ENCODE data around the gene PEAR1. TPM values are rescaled to one million over a fixed set of nuclear protein-coding genes. Genes with fewer than 3 reads are reported as not detected.
A peak's percentile ranks its signal among the peaks of the same experiment; 100 is the strongest.

The PEAR1 gene
- total RNA-seq, 1 experiment from 2014 or later: 11.9 TPM

- H3K9ac ChIP-seq (ENCODE audit: low read length): no peak overlapping the region
- ChIA-PET POLR2A (ENCODE audit: unreplicated experiment) (no interaction called here), CTCF (interaction anchor here (0.7 kb wide), 1 partner anchor 37 kb away, joined by 3 read pairs; no protein-coding TSS in a partner anchor)
- no peaks in the 10 kb centered on the region for H3K9me3 ChIP-seq (ENCODE audit: low read length)
- no peak overlapping the region for H2AFZ ChIP-seq (ENCODE audit: low read length)
- no peak overlapping the region for H3K27ac ChIP-seq (ENCODE audit: low read length)
- no peaks in the 10 kb centered on the region for H4K20me1 ChIP-seq (ENCODE audit: low read length)
- 0 out of 2 replicates have a peak, but pooled peaks cover 5% of the 10 kb centered on the region for H3K4me1 ChIP-seq (ENCODE audit: insufficient read depth, low read length)
- TF ChIP-seq EZH2phosphoT487 (IDR thresholded peaks at IDR 0.05; ENCODE audit: borderline replicate concordance, low read length) (no peak), CTCF (conservative IDR thresholded peaks at IDR 0.05; ENCODE audit: low read depth, low read length) (no peak), EZH2 (IDR thresholded peaks at IDR 0.05; ENCODE audit: low read length, unreplicated experiment) (no peak)
- no peaks in the 10 kb centered on the region for H3K79me2 ChIP-seq (ENCODE audit: low read length)
- DNase-seq: no peak
- no peak for ATAC-seq
- H3F3A ChIP-seq (ENCODE audit: low read length, unreplicated experiment): no peaks in the 10 kb centered on the region
- BruUV-seq (replicated peaks): no TSS peak
- no peak overlapping the region for H3K4me3 ChIP-seq (ENCODE audit: low read length)
- no peaks in the 10 kb centered on the region for H3K9me2 ChIP-seq (replicated peaks; ENCODE audit: low read length)
- no peak overlapping the region for H3K4me2 ChIP-seq (ENCODE audit: low read length)
- intact Hi-C loops (cut with micrococcal nuclease): no loop called here
- no peaks in the 10 kb centered on the region for H3K36me3 ChIP-seq (ENCODE audit: low read depth, low read length)
- H3K27me3 ChIP-seq (ENCODE audit: low read length): no peaks in the 10 kb centered on the region
Observed at GRCh38 chr1:156848461-156849150, 44.9 kb upstream of the PEAR1 start.

- no peak for ATAC-seq
- intact Hi-C loops (cut with micrococcal nuclease): no loop called here
- 0 out of 2 replicates have a peak, but pooled peaks cover 5% of the 10 kb centered on the region for H3K4me1 ChIP-seq (ENCODE audit: insufficient read depth, low read length)
- no peaks in the 10 kb centered on the region for H3K27me3 ChIP-seq (ENCODE audit: low read length)
- H3K4me2 ChIP-seq (ENCODE audit: low read length): no peak overlapping the region
- ChIA-PET CTCF (no interaction called here), POLR2A (ENCODE audit: unreplicated experiment) (no interaction called here)
- no peaks in the 10 kb centered on the region for H3K9me2 ChIP-seq (replicated peaks; ENCODE audit: low read length)
- H3K4me3 ChIP-seq (ENCODE audit: low read length): no peak overlapping the region
- TF ChIP-seq EZH2phosphoT487 (IDR thresholded peaks at IDR 0.05; ENCODE audit: borderline replicate concordance, low read length) (no peak), CTCF (conservative IDR thresholded peaks at IDR 0.05; ENCODE audit: low read depth, low read length) (no peak), EZH2 (IDR thresholded peaks at IDR 0.05; ENCODE audit: low read length, unreplicated experiment) (no peak)
- no peaks in the 10 kb centered on the region for H3F3A ChIP-seq (ENCODE audit: low read length, unreplicated experiment)
- no peaks in the 10 kb centered on the region for H3K9me3 ChIP-seq (ENCODE audit: low read length)
- BruUV-seq (replicated peaks): no TSS peak
- no peak overlapping the region for H3K9ac ChIP-seq (ENCODE audit: low read length)
- no peaks in the 10 kb centered on the region for H3K79me2 ChIP-seq (ENCODE audit: low read length)
- no peaks in the 10 kb centered on the region for H4K20me1 ChIP-seq (ENCODE audit: low read length)
- H3K36me3 ChIP-seq (ENCODE audit: low read depth, low read length): no peaks in the 10 kb centered on the region
- H3K27ac ChIP-seq (ENCODE audit: low read length): no peak overlapping the region
- no peak overlapping the region for H2AFZ ChIP-seq (ENCODE audit: low read length)
- no peak for DNase-seq
Observed at GRCh38 chr1:156849151-156849496, 44.4 kb upstream of the PEAR1 start.

- intact Hi-C loops (cut with micrococcal nuclease): no loop called here
- no peak overlapping the region for H3K4me2 ChIP-seq (ENCODE audit: low read length)
- CTCF ChIA-PET: no interaction called here
Observed at GRCh38 chr1:156851779-156852417, 41.6 kb upstream of the PEAR1 start.

More at GRCh38 chr1:156851779-156852417, 41.6 kb upstream of the PEAR1 start:
- Histone ChIP-seq H3F3A (ENCODE audit: low read length, unreplicated experiment) (no peaks in the 10 kb centered on the region), H3K9ac (ENCODE audit: low read length) (no peak overlapping the region), H3K9me2 (replicated peaks; ENCODE audit: low read length) (no peaks in the 10 kb centered on the region), H3K9me3 (ENCODE audit: low read length) (no peaks in the 10 kb centered on the region), H3K36me3 (ENCODE audit: low read depth, low read length) (no peaks in the 10 kb centered on the region), H3K79me2 (ENCODE audit: low read length) (no peaks in the 10 kb centered on the region), H3K4me3 (ENCODE audit: low read length) (no peak overlapping the region), H3K27me3 (ENCODE audit: low read length) (no peaks in the 10 kb centered on the region), H4K20me1 (ENCODE audit: low read length) (no peaks in the 10 kb centered on the region), H2AFZ (ENCODE audit: low read length) (no peak overlapping the region), H3K27ac (ENCODE audit: low read length) (no peak overlapping the region), H3K4me1 (ENCODE audit: insufficient read depth, low read length) (0 out of 2 replicates have a peak, but pooled peaks cover 5% of the 10 kb centered on the region)
- ATAC-seq (peak; percentile 16; the same call in 1 of the 2 replicates), DNase-seq (no peak)
- TF ChIP-seq EZH2phosphoT487 (IDR thresholded peaks at IDR 0.05; ENCODE audit: borderline replicate concordance, low read length): no peak
- TF ChIP-seq EZH2 (IDR thresholded peaks at IDR 0.05; ENCODE audit: low read length, unreplicated experiment): no peak
- TF ChIP-seq CTCF (conservative IDR thresholded peaks at IDR 0.05; ENCODE audit: low read depth, low read length): no peak
- POLR2A ChIA-PET (ENCODE audit: unreplicated experiment): no interaction called here
- no TSS peak for BruUV-seq (replicated peaks)
